GM23338 (cell line): ENCODE data around the gene DAGLA. TPM values are rescaled to one million over a fixed set of nuclear protein-coding genes. Genes with fewer than 3 reads are reported as not detected.
A peak's percentile ranks its signal among the peaks of the same experiment; 100 is the strongest.

Source experiments
- ATAC-seq: fragments of 200-7000 bp; cut with Tn5 transposase; 3 replicates; pipeline ENCODE4 v1.9.1; 2020
- DNase-seq: peaks from one replicate; pipeline ENCODE4 v3.0.0-alpha.2; 2015; ENCODE audit warnings: low spot score
- H2AFZ ChIP-seq: fragments of 200-600 bp; sonication (generic); 2 replicates; pipeline ENCODE4 v1.8.0; 2016; ENCODE audit warnings: antibody characterized with exemption, mild to moderate bottlenecking, moderate library complexity
- H3F3A ChIP-seq: fragments of 200-600 bp; sonication (generic); replicated peaks from 2 replicates; pipeline ENCODE4 v1.8.0; 2017; ENCODE audit warnings: antibody characterized with exemption, mixed run types, low read depth
- H3K27ac ChIP-seq: fragments of 200-600 bp; sonication (generic); 2 replicates; pipeline ENCODE4 v1.6.1; 2016; ENCODE audit warnings: low read depth
- H3K27me3 ChIP-seq: fragments of 200-600 bp; sonication (generic); 2 replicates; pipeline ENCODE4 v1.8.0; 2016; ENCODE audit warnings: mild to moderate bottlenecking, mixed run types, moderate library complexity; ENCODE audit not compliant: insufficient read depth
- H3K36me3 ChIP-seq: fragments of 200-600 bp; sonication (generic); 2 replicates; pipeline ENCODE4 v1.8.0; 2016; ENCODE audit warnings: mild to moderate bottlenecking; ENCODE audit not compliant: insufficient read depth
- H3K4me1 ChIP-seq: fragments of 200-600 bp; sonication (generic); 2 replicates; pipeline ENCODE4 v1.8.0; 2016; ENCODE audit warnings: mild to moderate bottlenecking, moderate library complexity; ENCODE audit not compliant: insufficient read depth
- H3K4me2 ChIP-seq: fragments of 200-600 bp; sonication (generic); 2 replicates; pipeline ENCODE4 v1.7.1; 2017; ENCODE audit warnings: mixed run types
- H3K4me3 ChIP-seq: fragments of 200-600 bp; sonication (generic); 2 replicates; pipeline ENCODE4 v1.6.1; 2016; ENCODE audit warnings: mixed run types
- H3K79me2 ChIP-seq: fragments of 200-600 bp; sonication (generic); replicated peaks from 2 replicates; pipeline ENCODE4 v1.8.0; 2017; ENCODE audit warnings: mild to moderate bottlenecking; ENCODE audit not compliant: insufficient read depth
- H3K9me2 ChIP-seq: fragments of 200-600 bp; sonication (generic); 2 replicates; pipeline ENCODE4 v1.8.0; 2017; ENCODE audit not compliant: insufficient read depth
- H4K20me1 ChIP-seq: fragments of 200-600 bp; sonication (generic); replicated peaks from 2 replicates; pipeline ENCODE4 v1.8.0; 2017; ENCODE audit warnings: mild to moderate bottlenecking; ENCODE audit not compliant: insufficient read depth
- H3K27ac Mint-ChIP-seq: 2 replicates; pipeline ENCODE4 v1.8.0; 2020; ENCODE audit warnings: inconsistent platforms, mild to moderate bottlenecking, moderate library complexity, mixed read lengths
- H3K27me3 Mint-ChIP-seq: 3 replicates; pipeline ENCODE4 v1.8.0; 2022; ENCODE audit warnings: low read depth, mild to moderate bottlenecking, moderate library complexity, mixed read lengths, inconsistent platforms; ENCODE audit not compliant: insufficient read depth, poor library complexity
- H3K36me3 Mint-ChIP-seq: 3 replicates; pipeline ENCODE4 v1.8.0; 2021; ENCODE audit warnings: low read depth, mild to moderate bottlenecking, inconsistent platforms, moderate library complexity, mixed read lengths
- H3K4me1 Mint-ChIP-seq: 3 replicates; pipeline ENCODE4 v1.8.0; 2020; ENCODE audit warnings: mild to moderate bottlenecking, inconsistent platforms, mixed read lengths
- H3K4me3 Mint-ChIP-seq: 3 replicates; pipeline ENCODE4 v1.8.0; 2021; ENCODE audit warnings: moderate library complexity, mild to moderate bottlenecking, inconsistent platforms, mixed read lengths
- H3K9me3 Mint-ChIP-seq: 3 replicates; pipeline ENCODE4 v1.8.0; 2020; ENCODE audit warnings: moderate library complexity, mild to moderate bottlenecking, inconsistent platforms, mixed read lengths
- CREB1 ChIP-seq: fragments of 250-450 bp; sonication (Bioruptor Pico); IDR thresholded peaks from 2 replicates; pipeline ENCODE4 v1.5.0; 2020; ENCODE audit warnings: low read depth, mild to moderate bottlenecking, moderate library complexity
- EZH2 ChIP-seq: fragments of 200-600 bp; sonication (generic); IDR thresholded peaks from one replicate; pipeline ENCODE4 v1.8.0; 2017; ENCODE audit warnings: antibody characterized with exemption, mild to moderate bottlenecking, low read depth; ENCODE audit not compliant: unreplicated experiment
- EZH2phosphoT487 ChIP-seq: fragments of 200-600 bp; sonication (generic); IDR thresholded peaks from one replicate; pipeline ENCODE4 v1.8.1; 2018; ENCODE audit warnings: antibody characterized with exemption; ENCODE audit not compliant: unreplicated experiment
- NANOG ChIP-seq: IDR thresholded peaks from 2 replicates; pipeline ENCODE4 v1.6.1; 2016; ENCODE audit warnings: antibody characterized with exemption, borderline replicate concordance
- POLR2AphosphoS5 ChIP-seq: IDR thresholded peaks from 2 replicates; pipeline ENCODE4 v1.6.1; 2016; ENCODE audit warnings: antibody characterized with exemption, low read depth
- STAT1 ChIP-seq: IDR thresholded peaks from one replicate; pipeline ENCODE4 v1.6.1; 2016; ENCODE audit warnings: antibody characterized with exemption; ENCODE audit not compliant: unreplicated experiment
- ZNF331 ChIP-seq: fragments of 250-450 bp; sonication (Bioruptor Pico); IDR thresholded peaks from 2 replicates; pipeline ENCODE4 v1.5.0; 2020; ENCODE audit warnings: low read depth, mild to moderate bottlenecking, moderate library complexity
- polyA plus RNA-seq: library from polyadenylated mRNA; unstranded; fragments of >200 nt; fragmentation: Nextera tagmentation; extraction: Ambion mirVana; gene quantifications from 2 replicates; pipeline ENCODE4 v1.2.1, GENCODE V29; 2016
- total RNA-seq: library from RNA; depleted of rRNA; stranded (reverse); fragments of >200 nt; shearing (Covaris generic); gene quantifications from 2 replicates; pipeline ENCODE4 v1.2.3, GENCODE V29; 2014
- TF ChIP-seq, protein P1 (sequence below): IDR thresholded peaks from one replicate; pipeline ENCODE4 v1.6.1; 2018; ENCODE audit warnings: antibody characterized with exemption; ENCODE audit not compliant: unreplicated experiment
- TF ChIP-seq, protein P2 (sequence below): IDR thresholded peaks from 2 replicates; pipeline ENCODE4 v1.6.1; 2016; ENCODE audit warnings: antibody characterized with exemption
- TF ChIP-seq, protein P3 (sequence below), 2 experiments: fragments of 200-600 bp in 1 of 2; sonication (generic) in 1 of 2; conservative IDR thresholded peaks; 2 replicates each; pipeline versions ENCODE4 v1.5.1 to v1.6.1; 2016 to 2017; ENCODE audit warnings: antibody characterized with exemption in 2 of 2, low read depth in 2 of 2, mild to moderate bottlenecking in 2 of 2, moderate library complexity in 1 of 2

The DAGLA gene
- total and polyA plus RNA-seq, 2 experiments from 2014 or later, result 0.55 to 2.5 TPM

DNA sequence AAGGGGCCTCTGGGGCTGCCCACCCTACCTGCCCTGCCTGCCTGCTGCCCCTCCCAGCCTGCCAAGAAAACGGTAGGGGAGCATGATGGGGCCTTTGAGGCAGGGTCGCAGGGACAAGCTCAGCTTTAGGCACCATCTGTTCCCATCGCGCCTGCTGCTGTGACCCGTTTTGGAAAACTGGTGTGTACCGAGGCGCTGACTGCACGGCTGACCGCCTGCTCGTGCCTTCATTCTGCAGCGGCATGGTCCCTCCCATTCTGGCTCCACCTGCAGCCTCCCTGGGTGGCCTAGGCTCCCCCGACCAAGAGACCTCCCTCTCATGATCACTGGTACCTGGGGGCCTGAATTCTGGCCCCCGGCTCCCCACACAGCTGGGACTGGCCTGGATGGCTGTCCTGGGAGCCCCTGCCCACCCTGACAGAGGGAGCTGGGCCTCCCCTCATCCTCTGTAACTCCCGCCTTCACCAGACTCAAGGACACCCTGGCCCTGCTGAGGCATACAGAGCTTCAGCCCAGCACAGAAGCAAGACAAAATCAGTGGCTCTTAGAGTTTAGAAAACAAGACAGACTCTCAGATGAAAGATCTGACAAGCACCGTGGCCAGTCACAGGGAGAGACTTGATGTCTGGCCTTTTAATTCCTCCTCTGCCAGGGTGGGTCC lies 65.7 kb downstream of the DAGLA start:
- Histone ChIP-seq H3K9me2 (no peaks in the 10 kb centered on the region), H2AFZ (no peak overlapping the region), H3K27me3 (0 out of 2 replicates have a peak, but pooled peaks cover 3% of the 10 kb centered on the region), H3K79me2 (no peaks in the 10 kb centered on the region), H3K4me2 (no peak overlapping the region), H4K20me1 (no peaks in the 10 kb centered on the region; the same call in 1 of the 2 replicates), H3K4me1 (peaks cover 11% of the 10 kb centered on the region), H3F3A (0 out of 2 replicates have a peak, but pooled peaks cover 2% of the 10 kb centered on the region), H3K27ac (no peak overlapping the region), H3K4me3 (no peak overlapping the region), H3K36me3 (no peaks in the 10 kb centered on the region)
- Mint-ChIP-seq H3K27ac (peak overlapping the region; percentile 69; the same call in 1 of the 2 replicates), H3K27me3 (peaks cover 12% of the 10 kb centered on the region), H3K9me3 (no peaks in the 10 kb centered on the region), H3K36me3 (peaks cover 4% of the 10 kb centered on the region; the same call in 2 of the 3 replicates), H3K4me3 (no peak overlapping the region), H3K4me1 (peaks cover 14% of the 10 kb centered on the region)
- no peak for ATAC-seq
- no peak for DNase-seq
- TF ChIP-seq, protein P1, sequence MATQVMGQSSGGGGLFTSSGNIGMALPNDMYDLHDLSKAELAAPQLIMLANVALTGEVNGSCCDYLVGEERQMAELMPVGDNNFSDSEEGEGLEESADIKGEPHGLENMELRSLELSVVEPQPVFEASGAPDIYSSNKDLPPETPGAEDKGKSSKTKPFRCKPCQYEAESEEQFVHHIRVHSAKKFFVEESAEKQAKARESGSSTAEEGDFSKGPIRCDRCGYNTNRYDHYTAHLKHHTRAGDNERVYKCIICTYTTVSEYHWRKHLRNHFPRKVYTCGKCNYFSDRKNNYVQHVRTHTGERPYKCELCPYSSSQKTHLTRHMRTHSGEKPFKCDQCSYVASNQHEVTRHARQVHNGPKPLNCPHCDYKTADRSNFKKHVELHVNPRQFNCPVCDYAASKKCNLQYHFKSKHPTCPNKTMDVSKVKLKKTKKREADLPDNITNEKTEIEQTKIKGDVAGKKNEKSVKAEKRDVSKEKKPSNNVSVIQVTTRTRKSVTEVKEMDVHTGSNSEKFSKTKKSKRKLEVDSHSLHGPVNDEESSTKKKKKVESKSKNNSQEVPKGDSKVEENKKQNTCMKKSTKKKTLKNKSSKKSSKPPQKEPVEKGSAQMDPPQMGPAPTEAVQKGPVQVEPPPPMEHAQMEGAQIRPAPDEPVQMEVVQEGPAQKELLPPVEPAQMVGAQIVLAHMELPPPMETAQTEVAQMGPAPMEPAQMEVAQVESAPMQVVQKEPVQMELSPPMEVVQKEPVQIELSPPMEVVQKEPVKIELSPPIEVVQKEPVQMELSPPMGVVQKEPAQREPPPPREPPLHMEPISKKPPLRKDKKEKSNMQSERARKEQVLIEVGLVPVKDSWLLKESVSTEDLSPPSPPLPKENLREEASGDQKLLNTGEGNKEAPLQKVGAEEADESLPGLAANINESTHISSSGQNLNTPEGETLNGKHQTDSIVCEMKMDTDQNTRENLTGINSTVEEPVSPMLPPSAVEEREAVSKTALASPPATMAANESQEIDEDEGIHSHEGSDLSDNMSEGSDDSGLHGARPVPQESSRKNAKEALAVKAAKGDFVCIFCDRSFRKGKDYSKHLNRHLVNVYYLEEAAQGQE, result no peak
- TF ChIP-seq EZH2phosphoT487 (no peak), POLR2AphosphoS5 (no peak), ZNF331 (no peak), CREB1 (CRISPR knock-in tag) (no peak), EZH2 (no peak), STAT1 (no peak), NANOG (no peak)
- TF ChIP-seq, protein P2, sequence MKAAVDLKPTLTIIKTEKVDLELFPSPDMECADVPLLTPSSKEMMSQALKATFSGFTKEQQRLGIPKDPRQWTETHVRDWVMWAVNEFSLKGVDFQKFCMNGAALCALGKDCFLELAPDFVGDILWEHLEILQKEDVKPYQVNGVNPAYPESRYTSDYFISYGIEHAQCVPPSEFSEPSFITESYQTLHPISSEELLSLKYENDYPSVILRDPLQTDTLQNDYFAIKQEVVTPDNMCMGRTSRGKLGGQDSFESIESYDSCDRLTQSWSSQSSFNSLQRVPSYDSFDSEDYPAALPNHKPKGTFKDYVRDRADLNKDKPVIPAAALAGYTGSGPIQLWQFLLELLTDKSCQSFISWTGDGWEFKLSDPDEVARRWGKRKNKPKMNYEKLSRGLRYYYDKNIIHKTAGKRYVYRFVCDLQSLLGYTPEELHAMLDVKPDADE, result no peak
- TF ChIP-seq, protein P3, sequence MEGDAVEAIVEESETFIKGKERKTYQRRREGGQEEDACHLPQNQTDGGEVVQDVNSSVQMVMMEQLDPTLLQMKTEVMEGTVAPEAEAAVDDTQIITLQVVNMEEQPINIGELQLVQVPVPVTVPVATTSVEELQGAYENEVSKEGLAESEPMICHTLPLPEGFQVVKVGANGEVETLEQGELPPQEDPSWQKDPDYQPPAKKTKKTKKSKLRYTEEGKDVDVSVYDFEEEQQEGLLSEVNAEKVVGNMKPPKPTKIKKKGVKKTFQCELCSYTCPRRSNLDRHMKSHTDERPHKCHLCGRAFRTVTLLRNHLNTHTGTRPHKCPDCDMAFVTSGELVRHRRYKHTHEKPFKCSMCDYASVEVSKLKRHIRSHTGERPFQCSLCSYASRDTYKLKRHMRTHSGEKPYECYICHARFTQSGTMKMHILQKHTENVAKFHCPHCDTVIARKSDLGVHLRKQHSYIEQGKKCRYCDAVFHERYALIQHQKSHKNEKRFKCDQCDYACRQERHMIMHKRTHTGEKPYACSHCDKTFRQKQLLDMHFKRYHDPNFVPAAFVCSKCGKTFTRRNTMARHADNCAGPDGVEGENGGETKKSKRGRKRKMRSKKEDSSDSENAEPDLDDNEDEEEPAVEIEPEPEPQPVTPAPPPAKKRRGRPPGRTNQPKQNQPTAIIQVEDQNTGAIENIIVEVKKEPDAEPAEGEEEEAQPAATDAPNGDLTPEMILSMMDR (conservative IDR thresholded peaks at IDR 0.05; ENCODE audit: low read depth in 2 of 2), result no peak
